AG04450 (cell line): Measurements from ENCODE around the gene SPAM1. TPM values are rescaled to one million over a fixed set of nuclear protein-coding genes. Genes with fewer than 3 reads are reported as not detected.

Experiments used
- CTCF ChIA-PET: fragments of 300-600, 350-600 bp; formaldehyde crosslinking; extraction: SDS; loops from one replicate; lab custom pipeline; 2022; ENCODE audit warnings: antibody characterized with exemption, inconsistent platforms; lab: Charles Lee
- POLR2A ChIA-PET: fragments of 350-600 bp; formaldehyde crosslinking; extraction: SDS; loops from one replicate; lab custom pipeline; 2021; ENCODE audit warnings: antibody characterized with exemption, inconsistent platforms; lab: Yijun Ruan, JAX
- DNase-seq: peaks from one replicate; pipeline ENCODE4 v3.0.0-alpha.2; 2011; ENCODE audit warnings: low read depth, low spot score
- H3K27ac ChIP-seq: one replicate; pipeline ENCODE4 v1.5.1; 2012; ENCODE audit warnings: low read depth, low read length, control low read depth
- H3K27me3 ChIP-seq: one replicate; pipeline ENCODE4 v1.6.0; 2012; ENCODE audit warnings: low read length; ENCODE audit not compliant: control insufficient read depth, insufficient read depth
- H3K4me3 ChIP-seq: 2 replicates; pipeline ENCODE4 v1.5.1; 2011; ENCODE audit warnings: mild to moderate bottlenecking, low read depth, low read length, control low read depth
- H3K9me3 ChIP-seq: 2 replicates; pipeline ENCODE4 v1.5.1; 2012; ENCODE audit warnings: low read length; ENCODE audit not compliant: control insufficient read depth, insufficient read depth
- CTCF ChIP-seq: IDR thresholded peaks from 2 replicates; pipeline ENCODE4 v1.5.1; 2011; ENCODE audit warnings: low read depth, low read length, control low read depth, inconsistent platforms
- polyA plus RNA-seq: library from polyadenylated mRNA; depleted of rRNA; stranded (reverse); fragments of >200 nt; gene quantifications from 2 replicates; pipeline ENCODE4 v1.2.3, GENCODE V29; 2011

The SPAM1 gene
- polyA plus RNA-seq, 1 experiment = not detected

- Histone ChIP-seq H3K9me3 (no peaks in the 10 kb centered on the region), H3K4me3 (no peak overlapping the region), H3K27ac (no peak overlapping the region), H3K27me3 (no peaks in the 10 kb centered on the region)
- no peak for DNase-seq
- ChIA-PET CTCF (no interaction called here), POLR2A (no interaction called here)
- TF ChIP-seq CTCF = no peak
Measured at GRCh38 chr7:123935436-123936381, 10.7 kb downstream of the SPAM1 start.

- ChIA-PET POLR2A (no interaction called here), CTCF (no interaction called here)
Measured at GRCh38 chr7:123936388-123936787, 11.3 kb downstream of the SPAM1 start.

GRCh38 chr7:123939784-123940183 lies 14.7 kb downstream of the SPAM1 start:
- no peak overlapping the region for H3K4me3 ChIP-seq
- TF ChIP-seq CTCF = no peak
- H3K27me3 ChIP-seq = no peaks in the 10 kb centered on the region
- H3K27ac ChIP-seq = no peak overlapping the region
- ChIA-PET CTCF (no interaction called here), POLR2A (no interaction called here)
- H3K9me3 ChIP-seq = no peaks in the 10 kb centered on the region
- no peak for DNase-seq

More at GRCh38 chr7:123936388-123936787, 11.3 kb downstream of the SPAM1 start:
- no peak for DNase-seq
- Histone ChIP-seq H3K27me3 (no peaks in the 10 kb centered on the region), H3K27ac (no peak overlapping the region), H3K9me3 (no peaks in the 10 kb centered on the region), H3K4me3 (no peak overlapping the region)
- TF ChIP-seq CTCF = no peak

GRCh38 chr7:123941391-123942180 lies 16.5 kb downstream of the SPAM1 start:
- H3K4me3 ChIP-seq = no peak overlapping the region
- POLR2A ChIA-PET = no interaction called here
- H3K27ac ChIP-seq = no peak overlapping the region
- TF ChIP-seq CTCF = no peak
- no peaks in the 10 kb centered on the region for H3K27me3 ChIP-seq
- DNase-seq = no peak
- H3K9me3 ChIP-seq = no peaks in the 10 kb centered on the region
- CTCF ChIA-PET = no interaction called here

- POLR2A ChIA-PET = no interaction called here
- CTCF ChIA-PET = no interaction called here
- TF ChIP-seq CTCF = no peak
Measured at GRCh38 chr7:123944395-123944794, 19.4 kb downstream of the SPAM1 start.

More at GRCh38 chr7:123944395-123944794, 19.4 kb downstream of the SPAM1 start:
- Histone ChIP-seq H3K4me3 (no peak overlapping the region), H3K9me3 (no peaks in the 10 kb centered on the region), H3K27me3 (no peaks in the 10 kb centered on the region), H3K27ac (no peak overlapping the region)
- no peak for DNase-seq
